HEK293 (cell line): ENCODE data around the gene ARHGDIG.
A peak's percentile ranks its signal among the peaks of the same experiment; 100 is the strongest.

Experiments used
- CTCF ChIP-seq: fragments of 450-650 bp; formaldehyde crosslinking; IDR thresholded peaks from 2 replicates; pipeline ENCODE4 v1.5.1; 2016; ENCODE audit warnings: missing biosample characterization, missing genetic modification characterization
- KLF1 ChIP-seq: fragments of 450-650 bp; formaldehyde crosslinking; IDR thresholded peaks from 2 replicates; pipeline ENCODE4 v1.5.1; 2016; ENCODE audit warnings: missing biosample characterization, missing genetic modification characterization
- MYNN ChIP-seq: fragments of 450-650 bp; formaldehyde crosslinking; IDR thresholded peaks from 2 replicates; pipeline ENCODE4 v1.5.1; 2016; ENCODE audit warnings: missing biosample characterization, missing genetic modification characterization, borderline replicate concordance
- ZNF148 ChIP-seq: fragments of 450-650 bp; formaldehyde crosslinking; IDR thresholded peaks from 2 replicates; pipeline ENCODE4 v1.5.0; 2017; ENCODE audit warnings: missing biosample characterization, missing genetic modification characterization, borderline replicate concordance
- ZNF324 ChIP-seq: fragments of 450-650 bp; formaldehyde crosslinking; IDR thresholded peaks from 2 replicates; pipeline ENCODE4 v1.5.1; 2016; ENCODE audit warnings: missing biosample characterization, missing genetic modification characterization
- TF ChIP-seq, protein P1 (sequence below): fragments of 450-650 bp; formaldehyde crosslinking; IDR thresholded peaks from 2 replicates; pipeline ENCODE4 v1.5.1; 2016; ENCODE audit warnings: missing biosample characterization, missing genetic modification characterization, low read depth

DNA sequence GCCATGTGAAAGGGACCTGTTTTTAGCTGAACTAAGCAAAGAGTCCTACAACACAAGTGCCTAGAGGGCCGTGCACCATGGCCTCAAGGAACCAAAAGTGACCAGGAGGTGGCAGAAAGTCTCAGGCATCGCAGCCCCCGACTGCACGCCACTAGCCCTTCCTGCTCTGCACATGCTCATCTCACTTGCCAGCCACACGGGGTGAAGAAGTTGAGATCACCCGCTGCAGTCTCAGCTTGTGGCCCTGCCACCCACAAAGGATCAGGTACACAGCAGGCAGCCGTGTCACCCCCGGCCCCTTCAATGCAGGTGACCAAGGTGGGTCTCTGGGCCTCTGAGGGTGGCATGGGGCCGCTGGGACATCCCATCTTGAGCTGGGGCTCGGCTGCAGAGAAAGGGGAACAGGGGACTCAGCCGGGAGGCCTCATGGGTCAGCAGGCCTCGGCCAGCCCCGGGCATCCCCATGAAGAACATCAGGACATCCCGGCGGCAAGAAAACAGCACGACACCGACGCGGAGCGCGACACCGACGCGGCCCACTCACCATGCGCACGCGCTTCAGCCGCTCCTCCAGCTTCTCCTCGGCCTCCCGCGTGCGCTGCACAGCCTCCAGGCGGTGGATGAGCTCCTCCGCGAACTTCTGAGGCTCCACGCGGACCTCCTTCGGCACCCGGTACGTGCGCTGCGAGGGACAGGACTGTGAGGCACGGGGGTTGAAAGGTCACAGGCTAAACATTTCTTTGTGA, 23.5 kb downstream of the ARHGDIG start:
- TF ChIP-seq, protein P1, sequence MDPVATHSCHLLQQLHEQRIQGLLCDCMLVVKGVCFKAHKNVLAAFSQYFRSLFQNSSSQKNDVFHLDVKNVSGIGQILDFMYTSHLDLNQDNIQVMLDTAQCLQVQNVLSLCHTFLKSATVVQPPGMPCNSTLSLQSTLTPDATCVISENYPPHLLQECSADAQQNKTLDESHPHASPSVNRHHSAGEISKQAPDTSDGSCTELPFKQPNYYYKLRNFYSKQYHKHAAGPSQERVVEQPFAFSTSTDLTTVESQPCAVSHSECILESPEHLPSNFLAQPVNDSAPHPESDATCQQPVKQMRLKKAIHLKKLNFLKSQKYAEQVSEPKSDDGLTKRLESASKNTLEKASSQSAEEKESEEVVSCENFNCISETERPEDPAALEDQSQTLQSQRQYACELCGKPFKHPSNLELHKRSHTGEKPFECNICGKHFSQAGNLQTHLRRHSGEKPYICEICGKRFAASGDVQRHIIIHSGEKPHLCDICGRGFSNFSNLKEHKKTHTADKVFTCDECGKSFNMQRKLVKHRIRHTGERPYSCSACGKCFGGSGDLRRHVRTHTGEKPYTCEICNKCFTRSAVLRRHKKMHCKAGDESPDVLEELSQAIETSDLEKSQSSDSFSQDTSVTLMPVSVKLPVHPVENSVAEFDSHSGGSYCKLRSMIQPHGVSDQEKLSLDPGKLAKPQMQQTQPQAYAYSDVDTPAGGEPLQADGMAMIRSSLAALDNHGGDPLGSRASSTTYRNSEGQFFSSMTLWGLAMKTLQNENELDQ (tag by site-specific recombination) = no peak
- peak; percentile 35; the same call in 1 of the 2 replicates for TF ChIP-seq CTCF
- no peak for TF ChIP-seq ZNF324 (tag by site-specific recombination)
- no peak for TF ChIP-seq KLF1 (tag by site-specific recombination)
- TF ChIP-seq MYNN = no peak
- no peak for TF ChIP-seq ZNF148 (tag by site-specific recombination)
